ENCODE measurements around the gene MLXIP. TPM values are rescaled to one million over a fixed set of nuclear protein-coding genes. Genes with fewer than 3 reads are reported as not detected.
A peak's percentile ranks its signal among the peaks of the same experiment; 100 is the strongest.
"Not testable (repeated sequence)": the region's sequence is repeated elsewhere in the genome, so short reads cannot be mapped to it uniquely, and the experiment has no call there.

The MLXIP gene
- total and polyA plus RNA-seq, 2 experiments from 2014 or later, result 8.2 to 11.0 TPM

DNA sequence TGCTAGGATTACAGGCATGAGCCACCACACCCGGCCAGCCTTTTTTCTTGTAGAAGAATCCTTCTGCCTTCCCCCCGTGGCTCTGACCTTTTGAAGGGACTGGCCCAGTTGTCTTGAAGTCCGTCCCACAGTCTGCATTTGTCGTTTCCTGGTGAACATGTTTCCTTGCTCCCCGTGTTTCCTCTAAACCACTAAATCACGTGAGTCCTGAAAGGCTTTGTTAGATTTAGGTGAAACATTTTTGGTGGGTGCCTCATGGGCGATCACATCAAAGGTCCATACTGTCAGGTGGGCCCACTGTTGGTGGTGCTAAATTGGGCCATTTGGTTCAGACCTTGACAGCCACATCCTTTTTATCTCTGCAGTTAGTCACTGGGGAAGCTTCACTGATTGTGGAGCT is 26.3 kb downstream of the MLXIP start:
- H3K9me3 ChIP-seq (ENCODE audit: low read depth), result no peaks in the 10 kb centered on the region
- H3K27ac ChIP-seq, result no peak overlapping the region
- no peak for DNase-seq (ENCODE audit: low read depth in 1 of 2, low spot score in 1 of 2)
- TF ChIP-seq, protein P1, sequence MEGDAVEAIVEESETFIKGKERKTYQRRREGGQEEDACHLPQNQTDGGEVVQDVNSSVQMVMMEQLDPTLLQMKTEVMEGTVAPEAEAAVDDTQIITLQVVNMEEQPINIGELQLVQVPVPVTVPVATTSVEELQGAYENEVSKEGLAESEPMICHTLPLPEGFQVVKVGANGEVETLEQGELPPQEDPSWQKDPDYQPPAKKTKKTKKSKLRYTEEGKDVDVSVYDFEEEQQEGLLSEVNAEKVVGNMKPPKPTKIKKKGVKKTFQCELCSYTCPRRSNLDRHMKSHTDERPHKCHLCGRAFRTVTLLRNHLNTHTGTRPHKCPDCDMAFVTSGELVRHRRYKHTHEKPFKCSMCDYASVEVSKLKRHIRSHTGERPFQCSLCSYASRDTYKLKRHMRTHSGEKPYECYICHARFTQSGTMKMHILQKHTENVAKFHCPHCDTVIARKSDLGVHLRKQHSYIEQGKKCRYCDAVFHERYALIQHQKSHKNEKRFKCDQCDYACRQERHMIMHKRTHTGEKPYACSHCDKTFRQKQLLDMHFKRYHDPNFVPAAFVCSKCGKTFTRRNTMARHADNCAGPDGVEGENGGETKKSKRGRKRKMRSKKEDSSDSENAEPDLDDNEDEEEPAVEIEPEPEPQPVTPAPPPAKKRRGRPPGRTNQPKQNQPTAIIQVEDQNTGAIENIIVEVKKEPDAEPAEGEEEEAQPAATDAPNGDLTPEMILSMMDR (IDR thresholded peaks at IDR 0.05; ENCODE audit: low read depth, low read length), result no peak
- peaks cover 14% of the 10 kb centered on the region for H3K4me1 ChIP-seq (ENCODE audit: low read depth)
- H3K27me3 ChIP-seq, result peaks cover 13% of the 10 kb centered on the region
- H3K36me3 ChIP-seq, result no peaks in the 10 kb centered on the region
- no peak overlapping the region for H3K4me3 ChIP-seq

DNA sequence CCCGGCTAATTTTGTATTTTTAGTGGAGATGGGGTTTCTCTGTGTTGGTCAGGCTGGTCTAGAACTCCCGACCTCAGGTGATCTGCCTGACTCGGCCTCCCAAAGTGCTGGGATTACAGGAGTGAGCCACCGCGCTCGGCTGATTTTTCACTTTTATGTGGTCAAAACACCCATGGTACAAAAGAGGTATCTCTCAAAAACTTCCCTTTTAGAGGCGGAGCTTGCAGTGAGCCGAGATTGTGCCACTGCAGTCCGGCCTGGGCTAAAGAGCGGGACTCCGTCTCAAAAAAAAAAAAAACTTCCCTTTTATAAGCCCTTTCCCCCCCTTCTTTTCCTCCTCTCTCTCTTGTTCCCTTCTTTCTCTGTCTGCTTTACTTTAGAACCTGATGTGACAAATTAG is 26.9 kb downstream of the MLXIP start:
- H3K4me3 ChIP-seq; H3K27ac ChIP-seq; H3K4me1 ChIP-seq (ENCODE audit: low read depth); DNase-seq (ENCODE audit: low read depth in 1 of 2, low spot score in 1 of 2); H3K36me3 ChIP-seq; H3K9me3 ChIP-seq (ENCODE audit: low read depth): not testable (repeated sequence)
- H3K27me3 ChIP-seq, result peaks cover 16% of the 10 kb centered on the region

GRCh38 chr12:122106843-122107242 is 28.3 kb downstream of the MLXIP start:
- no peaks in the 10 kb centered on the region for H3K36me3 ChIP-seq
- peaks cover 4% of the 10 kb centered on the region for H3K4me1 ChIP-seq (ENCODE audit: low read depth)
- TF ChIP-seq, protein P1 (IDR thresholded peaks at IDR 0.05; ENCODE audit: low read depth, low read length), result no peak
- H3K27me3 ChIP-seq, result peaks cover 16% of the 10 kb centered on the region
- DNase-seq (ENCODE audit: low read depth in 1 of 2, low spot score in 1 of 2), result peak in 1 of 2 donors; percentile 82
- H3K4me3 ChIP-seq, result no peak overlapping the region
- no peak overlapping the region for H3K27ac ChIP-seq
- no peaks in the 10 kb centered on the region for H3K9me3 ChIP-seq (ENCODE audit: low read depth)

DNA sequence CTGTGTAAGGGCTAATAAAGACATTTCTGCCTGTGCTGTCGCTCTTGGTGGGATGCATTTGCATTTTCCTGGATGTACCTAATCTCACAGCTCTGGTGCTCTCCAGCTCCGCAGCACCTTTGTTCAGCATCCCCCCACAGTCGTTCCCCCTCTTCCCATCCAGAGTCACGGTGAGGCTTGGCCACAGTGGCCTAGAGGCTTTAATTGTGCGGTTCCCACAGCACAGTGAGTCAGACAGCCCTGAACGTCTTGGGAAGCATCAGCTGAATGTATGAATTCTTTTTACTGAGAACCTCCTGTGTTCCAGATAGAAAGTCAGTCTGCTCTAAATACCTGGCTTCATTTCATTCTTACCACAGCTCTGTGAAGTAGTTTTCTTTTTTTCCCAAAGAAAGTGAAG is 28.7 kb downstream of the MLXIP start:
- DNase-seq (ENCODE audit: low read depth in 1 of 2, low spot score in 1 of 2), result peak in 1 of 2 donors; percentile 43
- TF ChIP-seq, protein P1 (IDR thresholded peaks at IDR 0.05; ENCODE audit: low read depth, low read length), result no peak
- no peaks in the 10 kb centered on the region for H3K9me3 ChIP-seq (ENCODE audit: low read depth)
- peaks cover 4% of the 10 kb centered on the region for H3K4me1 ChIP-seq (ENCODE audit: low read depth)
- H3K4me3 ChIP-seq, result no peak overlapping the region
- peaks cover 16% of the 10 kb centered on the region for H3K27me3 ChIP-seq
- H3K36me3 ChIP-seq, result no peaks in the 10 kb centered on the region
- no peak overlapping the region for H3K27ac ChIP-seq

- Histone ChIP-seq H3K27me3 (peaks cover 16% of the 10 kb centered on the region), H3K36me3 (no peaks in the 10 kb centered on the region), H3K27ac (no peak overlapping the region), H3K9me3 (ENCODE audit: low read depth) (no peaks in the 10 kb centered on the region), H3K4me3 (no peak overlapping the region), H3K4me1 (ENCODE audit: low read depth) (peaks cover 4% of the 10 kb centered on the region)
- TF ChIP-seq, protein P1 (IDR thresholded peaks at IDR 0.05; ENCODE audit: low read depth, low read length), result no peak
- no peak for DNase-seq (ENCODE audit: low read depth in 1 of 2, low spot score in 1 of 2)
Observed at GRCh38 chr12:122111089-122111641, 32.6 kb downstream of the MLXIP start.

- Histone ChIP-seq H3K36me3 (no peaks in the 10 kb centered on the region), H3K27ac (no peak overlapping the region), H3K4me1 (ENCODE audit: low read depth) (no peaks in the 10 kb centered on the region), H3K9me3 (ENCODE audit: low read depth) (no peaks in the 10 kb centered on the region), H3K4me3 (no peak overlapping the region), H3K27me3 (no peaks in the 10 kb centered on the region)
- TF ChIP-seq, protein P1 (IDR thresholded peaks at IDR 0.05; ENCODE audit: low read depth, low read length), result peak; percentile 4
- DNase-seq (ENCODE audit: low read depth in 1 of 2, low spot score in 1 of 2), result no peak
Observed at GRCh38 chr12:122116707-122117535, 38.4 kb downstream of the MLXIP start.
